HG03442 (cell line): Measurements from ENCODE around the gene SLC35A3.
"Not testable (repeated sequence)": the region's sequence is repeated elsewhere in the genome, so short reads cannot be mapped to it uniquely, and the experiment has no call there.

Source experiments
- ATAC-seq: cut with Tn5 transposase; IDR thresholded peaks from one replicate; pipeline ENCODE4 v1.9.1; 2021; ENCODE audit warnings: mild to moderate bottlenecking, moderate library complexity; ENCODE audit not compliant: unreplicated experiment

SLC35A3 gene

GRCh38 chr1:100028765-100029164 lies 59.0 kb downstream of the SLC35A3 start:
- no peak for ATAC-seq

GRCh38 chr1:100034470-100034869 lies 64.7 kb downstream of the SLC35A3 start:
- ATAC-seq: no peak

GRCh38 chr1:100035214-100035613 lies 65.4 kb downstream of the SLC35A3 start:
- ATAC-seq: no peak

GRCh38 chr1:100036718-100037655 lies 67.2 kb downstream of the SLC35A3 start:
- no peak for ATAC-seq

DNA sequence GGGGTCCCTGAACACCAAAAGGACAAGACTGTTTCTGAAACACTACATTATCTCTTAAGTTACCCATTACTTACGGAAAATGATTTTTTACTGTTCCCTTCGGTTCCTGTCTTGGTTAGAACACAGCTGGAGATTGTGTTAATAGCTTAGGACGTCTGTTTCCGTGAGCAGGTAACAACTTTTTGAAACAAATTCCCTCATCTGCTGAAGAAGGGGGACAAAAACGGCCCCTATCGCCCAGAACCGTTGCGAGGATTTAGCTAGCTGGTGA lies 67.8 kb downstream of the SLC35A3 start:
- no peak for ATAC-seq

- peak; percentile 88 for ATAC-seq
These were observed 68.3 kb downstream of the SLC35A3 start for GRCh38 chr1:100037927-100038659.

DNA sequence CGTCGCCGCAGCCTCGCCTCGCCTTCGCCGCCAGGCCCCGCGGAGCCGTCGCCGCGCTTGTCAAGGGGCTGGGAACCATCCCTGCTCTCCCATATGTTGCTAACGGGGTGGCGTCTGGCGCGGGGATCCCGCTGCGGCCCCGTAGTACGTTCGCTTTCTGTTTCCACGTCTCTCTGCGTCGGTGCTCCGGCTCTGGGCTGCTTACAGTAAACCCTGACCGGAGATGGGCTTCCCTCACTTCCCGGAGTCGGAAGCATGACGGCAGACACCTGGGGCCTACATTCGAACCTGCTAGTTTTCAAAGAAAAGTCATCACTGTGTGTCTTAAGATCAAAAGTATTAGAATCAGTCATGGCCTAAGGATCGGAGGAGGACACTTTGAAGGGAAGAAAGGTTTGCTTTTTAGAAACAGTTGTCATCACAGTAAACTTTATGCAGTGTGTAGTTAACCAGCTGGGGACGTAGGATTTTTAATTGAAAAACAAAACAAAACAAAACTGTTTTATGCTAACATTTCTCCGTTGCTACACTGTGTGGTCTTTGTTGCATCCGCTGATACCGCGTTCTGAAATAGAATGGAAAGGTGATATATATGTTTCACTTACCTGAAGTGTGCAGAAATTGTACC lies 69.0 kb downstream of the SLC35A3 start:
- ATAC-seq: peak; percentile 42

DNA sequence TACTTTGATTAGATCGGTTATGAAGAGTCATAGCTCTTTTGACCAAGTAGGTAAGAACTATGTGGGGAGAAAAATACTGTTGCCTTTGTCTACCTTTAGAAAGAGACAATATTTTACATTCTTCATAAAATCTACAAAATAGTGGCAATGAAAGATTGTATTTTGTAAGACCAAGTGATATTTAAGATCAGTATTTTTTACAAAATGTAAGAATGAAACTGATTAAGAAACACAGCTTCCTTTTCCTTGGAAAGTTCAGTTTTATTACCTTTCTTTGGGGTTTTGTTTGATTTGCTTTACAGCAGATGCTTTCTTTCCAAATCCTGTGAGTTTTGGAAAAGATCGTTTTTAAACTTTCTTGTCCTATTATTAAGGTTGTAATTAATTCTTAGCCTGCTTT lies 69.8 kb downstream of the SLC35A3 start:
- ATAC-seq: no peak

- no peak for ATAC-seq
These were observed 75.4 kb downstream of the SLC35A3 start for GRCh38 chr1:100045206-100045605.

DNA sequence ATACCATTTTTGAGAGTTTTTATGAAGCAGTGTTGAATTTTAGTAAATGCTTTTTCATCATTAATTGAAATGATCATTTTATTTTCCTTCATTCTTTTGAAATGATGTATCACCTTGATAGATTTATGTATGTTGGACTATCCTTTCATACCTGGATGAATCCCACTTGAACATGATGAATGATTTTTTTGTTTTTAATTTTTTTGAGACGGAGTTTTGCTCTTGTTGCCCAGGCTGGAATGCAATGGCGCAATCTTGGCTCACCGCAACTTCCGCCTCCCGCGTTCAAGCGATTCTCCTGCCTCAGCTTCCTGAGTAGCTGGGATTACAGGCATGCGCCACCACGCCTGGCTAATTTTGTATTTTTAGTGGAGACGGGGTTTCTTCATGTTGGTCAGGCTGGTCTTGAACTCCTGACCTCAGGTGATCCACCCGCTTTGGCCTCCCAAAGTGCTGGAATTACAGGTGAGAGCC lies 77.5 kb downstream of the SLC35A3 start:
- ATAC-seq: not testable (repeated sequence)

DNA sequence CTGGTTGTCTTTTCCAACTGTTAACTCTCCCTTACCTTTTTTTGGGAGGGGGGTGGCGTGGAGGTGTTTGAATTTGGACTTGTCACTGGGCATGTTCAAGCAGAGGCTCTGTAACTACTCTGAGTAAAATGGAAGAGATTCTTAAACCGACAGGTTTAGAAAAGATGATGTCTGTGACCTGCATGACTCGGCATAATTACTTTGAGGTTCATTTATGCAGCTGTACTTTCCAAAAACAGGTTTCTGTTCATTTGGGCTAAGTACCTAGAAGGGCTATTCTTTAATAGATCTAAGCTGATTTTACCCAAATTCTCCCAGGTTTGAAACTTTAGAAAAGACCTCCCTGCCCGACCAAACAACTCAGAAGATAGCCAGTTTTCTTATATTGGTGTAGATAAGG lies 80.3 kb downstream of the SLC35A3 start:
- ATAC-seq: no peak

GRCh38 chr1:100051401-100051800 lies 81.6 kb downstream of the SLC35A3 start:
- ATAC-seq: no peak

- ATAC-seq: no peak
These were observed 82.1 kb downstream of the SLC35A3 start for GRCh38 chr1:100051893-100052292.

- ATAC-seq: no peak
These were observed 83.3 kb downstream of the SLC35A3 start for GRCh38 chr1:100053119-100053518.

DNA sequence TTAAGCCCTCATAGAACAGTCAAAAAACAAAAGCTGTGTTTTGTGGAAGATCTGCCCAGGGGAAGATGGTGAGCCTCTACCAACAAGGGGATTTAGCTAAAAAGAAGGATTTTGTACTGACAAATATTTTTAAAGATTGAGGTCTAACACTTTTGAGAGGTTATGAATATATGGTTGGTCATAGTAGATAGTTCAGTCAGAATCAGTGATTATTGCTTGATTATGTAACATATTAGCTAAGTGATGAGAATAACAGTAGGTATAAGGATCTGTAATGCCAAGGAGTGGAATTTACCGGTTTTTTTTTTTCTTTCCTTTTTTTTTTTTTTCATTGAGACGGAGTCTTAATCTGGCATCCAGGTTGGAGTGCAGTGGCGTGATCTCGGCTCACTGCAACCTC lies 83.9 kb downstream of the SLC35A3 start:
- ATAC-seq: no peak

GRCh38 chr1:100061681-100062080 lies 91.9 kb downstream of the SLC35A3 start:
- no peak for ATAC-seq

GRCh38 chr1:100065183-100065968 lies 95.6 kb downstream of the SLC35A3 start:
- no peak for ATAC-seq

DNA sequence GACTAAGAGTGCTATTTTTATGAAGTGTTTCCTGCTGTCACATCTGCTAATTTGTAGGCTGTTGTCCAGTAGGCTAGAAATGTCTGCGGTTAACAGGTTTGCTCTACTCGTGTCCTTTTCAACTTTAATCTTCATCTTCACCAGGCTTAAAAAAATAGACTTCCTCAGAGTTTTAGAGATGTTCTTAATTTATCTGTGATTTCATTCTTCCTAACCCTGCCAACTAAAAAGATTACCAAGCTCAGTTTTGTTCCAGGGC lies 96.1 kb downstream of the SLC35A3 start:
- no peak for ATAC-seq

DNA sequence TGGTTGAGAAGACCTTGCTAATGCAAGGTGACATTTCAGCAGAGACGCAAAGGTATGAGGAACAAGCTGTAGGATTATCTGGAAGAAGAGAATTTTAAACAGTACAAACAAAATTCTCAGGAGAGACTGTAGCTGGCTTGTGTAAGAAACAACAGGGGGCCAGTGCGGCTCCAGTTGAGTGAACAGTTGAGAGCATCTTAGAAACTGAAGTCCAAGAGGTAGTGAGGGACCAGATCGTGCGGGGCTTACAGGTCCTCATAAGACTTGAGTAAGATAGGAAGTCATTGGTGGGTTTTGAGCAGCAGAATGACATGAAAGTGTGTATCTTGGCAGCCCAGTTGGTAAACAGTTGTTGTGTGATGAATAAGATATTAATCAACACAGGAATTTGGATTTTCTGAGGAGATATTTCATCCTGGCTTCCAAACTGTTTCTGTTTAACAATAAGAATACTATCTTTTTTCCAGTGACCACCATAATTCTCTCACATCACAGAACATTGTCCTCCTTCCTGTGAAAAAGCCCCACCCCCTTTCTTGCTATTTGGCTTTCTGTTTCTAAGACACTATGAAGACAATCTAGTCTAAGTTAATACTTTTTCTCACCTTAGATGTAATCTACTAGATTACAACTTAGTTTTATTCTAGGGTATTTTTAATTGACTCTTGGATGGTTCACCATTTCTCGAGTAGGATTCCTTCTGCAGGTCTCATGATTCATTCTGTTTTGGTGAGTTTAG lies 100.6 kb downstream of the SLC35A3 start:
- ATAC-seq: no peak

- ATAC-seq: no peak
These were observed 103.7 kb downstream of the SLC35A3 start for GRCh38 chr1:100073531-100073930.
